ENCODE results near the gene BANK1. TPM values are rescaled to one million over a fixed set of nuclear protein-coding genes. Genes with fewer than 3 reads are reported as not detected.

BANK1 gene
- total RNA-seq, 1 experiment from 2014 or later: 1.1 TPM

GRCh38 chr4:101886826-101887225 lies 96.3 kb downstream of the BANK1 start:
- Histone ChIP-seq H2BK20ac (ENCODE audit: low read depth, low read length, poor library complexity, severe bottlenecking) (no peak overlapping the region), H3K18ac (ENCODE audit: insufficient read length, low read depth, low read length) (no peak overlapping the region), H3K14ac (ENCODE audit: insufficient read depth, low read length) (no peak overlapping the region), H2BK5ac (ENCODE audit: insufficient read length, low read length) (no peak overlapping the region), H4K8ac (replicated peaks; ENCODE audit: insufficient read length, low read depth, low read length) (no peak overlapping the region), H3K27me3 (ENCODE audit: insufficient read depth, low read length) (no peaks in the 10 kb centered on the region), H3K79me1 (ENCODE audit: insufficient read depth, low read depth, low read length, poor library complexity, severe bottlenecking) (no peaks in the 10 kb centered on the region), H2AFZ (ENCODE audit: low read length) (no peak overlapping the region), H3K23me2 (ENCODE audit: insufficient read length, low read depth, low read length, poor library complexity, severe bottlenecking) (no peaks in the 10 kb centered on the region), H3K9ac (ENCODE audit: extremely low read depth, insufficient read length, low read length) (no peak overlapping the region), H2AK5ac (ENCODE audit: insufficient read length, low read length) (no peak overlapping the region), H3K79me2 (ENCODE audit: insufficient read depth, low read length) (no peaks in the 10 kb centered on the region), H3K27ac (ENCODE audit: insufficient read length, low read depth, low read length) (no peak overlapping the region), H2BK15ac (ENCODE audit: low read depth, low read length) (no peak overlapping the region), H3K4me1 (ENCODE audit: insufficient read depth, low read length) (no peaks in the 10 kb centered on the region), H3K9me3 (ENCODE audit: control insufficient read depth, low read depth, low read length) (no peaks in the 10 kb centered on the region), H3T11ph (ENCODE audit: low read length) (no peak overlapping the region), H3K23ac (ENCODE audit: insufficient read length, low read depth, low read length) (no peak overlapping the region), H4K91ac (ENCODE audit: insufficient read length, low read depth, low read length) (no peak overlapping the region), H3K4me2 (ENCODE audit: insufficient read depth, insufficient read length, low read length) (no peak overlapping the region), H3K56ac (ENCODE audit: insufficient read length, low read depth, low read length) (no peak overlapping the region), H3K4ac (ENCODE audit: low read depth, low read length) (no peak overlapping the region), H4K5ac (ENCODE audit: insufficient read length, low read depth, low read length) (no peak overlapping the region), H2BK12ac (ENCODE audit: insufficient read length, low read depth, low read length) (no peak overlapping the region), H2BK120ac (ENCODE audit: low read depth, low read length, poor library complexity, severe bottlenecking) (no peak overlapping the region), H4K20me1 (ENCODE audit: control insufficient read depth, insufficient read depth, insufficient read length) (no peaks in the 10 kb centered on the region)
- TF ChIP-seq, protein P1, sequence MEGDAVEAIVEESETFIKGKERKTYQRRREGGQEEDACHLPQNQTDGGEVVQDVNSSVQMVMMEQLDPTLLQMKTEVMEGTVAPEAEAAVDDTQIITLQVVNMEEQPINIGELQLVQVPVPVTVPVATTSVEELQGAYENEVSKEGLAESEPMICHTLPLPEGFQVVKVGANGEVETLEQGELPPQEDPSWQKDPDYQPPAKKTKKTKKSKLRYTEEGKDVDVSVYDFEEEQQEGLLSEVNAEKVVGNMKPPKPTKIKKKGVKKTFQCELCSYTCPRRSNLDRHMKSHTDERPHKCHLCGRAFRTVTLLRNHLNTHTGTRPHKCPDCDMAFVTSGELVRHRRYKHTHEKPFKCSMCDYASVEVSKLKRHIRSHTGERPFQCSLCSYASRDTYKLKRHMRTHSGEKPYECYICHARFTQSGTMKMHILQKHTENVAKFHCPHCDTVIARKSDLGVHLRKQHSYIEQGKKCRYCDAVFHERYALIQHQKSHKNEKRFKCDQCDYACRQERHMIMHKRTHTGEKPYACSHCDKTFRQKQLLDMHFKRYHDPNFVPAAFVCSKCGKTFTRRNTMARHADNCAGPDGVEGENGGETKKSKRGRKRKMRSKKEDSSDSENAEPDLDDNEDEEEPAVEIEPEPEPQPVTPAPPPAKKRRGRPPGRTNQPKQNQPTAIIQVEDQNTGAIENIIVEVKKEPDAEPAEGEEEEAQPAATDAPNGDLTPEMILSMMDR (conservative IDR thresholded peaks at IDR 0.05): no peak
- Mint-ChIP-seq H3K36me3 (ENCODE audit: insufficient read depth in 1 of 3, low read depth in 3 of 3) (no peaks in the 10 kb centered on the region), H3K9me3 (no peaks in the 10 kb centered on the region; a peak in 1 of 5 replicates), H3K27me3 (ENCODE audit: low read depth) (no peaks in the 10 kb centered on the region), H3K27ac (no peak overlapping the region), H3K4me3 (no peak overlapping the region), H3K4me1 (peaks cover 0 to 2% of the 10 kb centered on the region in 2 experiments; a peak in 1 of 4 replicates)
- no peak for DNase-seq
- WGBS (ENCODE audit: extremely low coverage, insufficient read length, low lambda C conversion rate): no CpG with 5 or more reads among the region's 3 CpGs

All from H9 (cell line).